ENCODE measurements around the gene MRPL34.

Gene MRPL34

GRCh38 chr19:17321655-17322489 is 16.2 kb downstream of the MRPL34 start:
- no peak overlapping the region for H3K27ac ChIP-seq

GRCh38 chr19:17322854-17323253 is 17.2 kb downstream of the MRPL34 start:
- TF ChIP-seq CTCF (conservative IDR thresholded peaks at IDR 0.05), result no peak
- H3K27ac ChIP-seq, result no peak overlapping the region

More at GRCh38 chr19:17321655-17322489, 16.2 kb downstream of the MRPL34 start:
- TF ChIP-seq CTCF (conservative IDR thresholded peaks at IDR 0.05), result no peak

- H3K27ac ChIP-seq, result no peak overlapping the region
- no peak for TF ChIP-seq CTCF (conservative IDR thresholded peaks at IDR 0.05)
Observed at GRCh38 chr19:17323300-17323963, 17.8 kb downstream of the MRPL34 start.

GRCh38 chr19:17323964-17324332 is 18.3 kb downstream of the MRPL34 start:
- TF ChIP-seq CTCF (conservative IDR thresholded peaks at IDR 0.05), result no peak
- H3K27ac ChIP-seq, result no peak overlapping the region

- H3K27ac ChIP-seq, result no peak overlapping the region
- TF ChIP-seq CTCF (conservative IDR thresholded peaks at IDR 0.05), result no peak
Observed at GRCh38 chr19:17324357-17325114, 18.9 kb downstream of the MRPL34 start.

GRCh38 chr19:17325133-17325532 is 19.5 kb downstream of the MRPL34 start:
- H3K27ac ChIP-seq, result no peak overlapping the region; the same call in 1 of the 2 replicates
- no peak for TF ChIP-seq CTCF (conservative IDR thresholded peaks at IDR 0.05)

Data from VCaP (cell line).